ENCODE measurements around the gene ZMIZ1. TPM values are rescaled to one million over a fixed set of nuclear protein-coding genes. Genes with fewer than 3 reads are reported as not detected.

ZMIZ1 gene
- polyA plus RNA-seq, 2 donors: 29.2 to 29.7 TPM

DNA sequence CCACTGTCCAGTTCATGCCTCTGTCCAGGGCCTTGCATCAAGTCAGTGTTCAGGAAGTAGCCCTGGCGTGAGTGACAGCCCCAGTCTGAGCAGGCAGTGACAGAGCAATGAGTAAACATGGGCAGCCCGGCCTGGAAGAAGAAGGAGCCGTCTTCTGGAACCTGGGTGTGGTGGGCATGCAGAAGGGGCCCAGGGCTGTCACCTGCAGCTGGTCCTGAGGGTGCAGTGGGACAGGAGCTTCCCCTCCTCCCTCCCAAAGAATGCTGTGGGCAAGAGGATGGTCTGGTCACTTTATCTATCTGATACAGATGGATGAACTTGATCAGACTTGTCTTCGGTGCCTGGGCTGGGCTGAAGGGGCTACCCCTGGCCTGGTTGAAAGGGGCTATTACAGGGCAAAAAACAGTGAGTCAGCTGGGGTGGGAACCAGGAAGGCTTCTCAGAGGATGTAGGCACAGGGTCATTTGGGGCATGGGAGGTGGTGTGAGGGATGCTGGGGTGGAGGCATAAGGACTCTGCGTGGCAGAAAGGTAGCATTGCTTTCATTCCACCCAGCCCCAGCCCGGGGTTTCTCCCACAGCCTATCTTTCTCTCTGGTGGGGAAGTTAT lies 235.8 kb downstream of the ZMIZ1 start:
- Histone ChIP-seq H3K9me3 (ENCODE audit: control insufficient read depth in 2 of 2, insufficient read depth in 1 of 2, low read depth in 1 of 2, low read length in 1 of 2) (no peaks in the 10 kb centered on the region), H3K27me3 (ENCODE audit: control insufficient read depth in 1 of 2, insufficient read depth in 2 of 2, low read length in 2 of 2) (no peaks in the 10 kb centered on the region), H3K36me3 (ENCODE audit: control insufficient read depth in 2 of 2, insufficient read depth in 2 of 2, low read length in 1 of 2) (peaks cover 41 to 90% of the 10 kb centered on the region in 2 donors), H3K4me3 (ENCODE audit: low read depth in 1 of 2, low read length in 2 of 2) (no peak overlapping the region), H3K27ac (ENCODE audit: low read depth in 2 of 2, low read length in 1 of 2) (no peak overlapping the region), H3K4me1 (ENCODE audit: control insufficient read depth in 2 of 2, insufficient read depth in 2 of 2, low read length in 1 of 2) (peaks cover 0 to 4% of the 10 kb centered on the region in 2 donors)
- 74 to 90% methylated on average over 6 of the region's 6 CpGs for WGBS, 2 donors

DNA sequence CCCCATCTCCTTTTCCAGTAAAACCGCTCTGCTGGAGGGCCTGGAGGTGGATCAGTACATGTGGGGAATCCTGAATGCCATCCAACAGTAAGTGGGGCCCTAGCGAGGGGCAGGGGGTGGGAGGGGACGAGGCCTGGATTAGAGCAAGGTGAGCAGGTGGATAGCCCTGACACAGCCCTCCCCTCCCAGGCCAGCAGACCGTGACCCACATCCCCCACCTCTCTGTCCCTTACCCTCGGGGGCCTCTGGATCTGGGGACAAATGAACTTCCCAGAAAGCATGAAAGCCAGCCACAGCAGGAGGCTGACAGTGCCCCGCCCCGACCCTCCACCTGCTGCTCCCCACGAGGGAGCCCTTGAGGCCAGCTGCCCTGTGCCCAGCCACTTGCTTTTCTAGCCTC lies 236.7 kb downstream of the ZMIZ1 start:
- Histone ChIP-seq H3K9me3 (ENCODE audit: control insufficient read depth in 2 of 2, insufficient read depth in 1 of 2, low read depth in 1 of 2, low read length in 1 of 2) (no peaks in the 10 kb centered on the region), H3K27me3 (ENCODE audit: control insufficient read depth in 1 of 2, insufficient read depth in 2 of 2, low read length in 2 of 2) (no peaks in the 10 kb centered on the region), H3K4me3 (ENCODE audit: low read depth in 1 of 2, low read length in 2 of 2) (no peak overlapping the region), H3K4me1 (ENCODE audit: control insufficient read depth in 2 of 2, insufficient read depth in 2 of 2, low read length in 1 of 2) (peaks cover 3 to 4% of the 10 kb centered on the region in 2 donors), H3K27ac (ENCODE audit: low read depth in 2 of 2, low read length in 1 of 2) (peak overlapping the region in 1 of 2 donors; percentile 38), H3K36me3 (ENCODE audit: control insufficient read depth in 2 of 2, insufficient read depth in 2 of 2, low read length in 1 of 2) (peaks cover 33 to 90% of the 10 kb centered on the region in 2 donors)
- WGBS, 2 donors: 82 to 83% methylated on average over 7 to 8 of the region's 8 CpGs

DNA sequence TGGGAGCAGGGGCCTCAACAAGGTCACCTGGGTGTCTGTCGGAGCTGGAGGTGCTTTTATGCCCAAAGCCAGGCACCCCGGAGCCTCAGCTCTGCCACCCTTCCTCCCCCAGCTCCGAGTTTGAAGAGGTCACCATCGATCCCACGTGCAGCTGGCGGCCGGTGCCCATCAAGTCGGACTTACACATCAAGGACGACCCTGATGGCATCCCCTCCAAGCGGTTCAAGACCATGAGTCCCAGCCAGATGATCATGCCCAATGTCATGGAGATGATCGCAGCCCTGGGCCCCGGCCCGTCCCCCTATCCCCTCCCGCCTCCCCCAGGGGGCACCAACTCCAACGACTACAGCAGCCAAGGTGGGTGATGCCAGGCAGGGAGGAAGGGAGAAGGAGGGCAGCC lies 237.2 kb downstream of the ZMIZ1 start:
- Histone ChIP-seq H3K9me3 (ENCODE audit: control insufficient read depth in 2 of 2, insufficient read depth in 1 of 2, low read depth in 1 of 2, low read length in 1 of 2) (no peaks in the 10 kb centered on the region), H3K36me3 (ENCODE audit: control insufficient read depth in 2 of 2, insufficient read depth in 2 of 2, low read length in 1 of 2) (peaks cover 33 to 90% of the 10 kb centered on the region in 2 donors), H3K27ac (ENCODE audit: low read depth in 2 of 2, low read length in 1 of 2) (peak overlapping the region in 1 of 2 donors; percentile 38), H3K4me1 (ENCODE audit: control insufficient read depth in 2 of 2, insufficient read depth in 2 of 2, low read length in 1 of 2) (peaks cover 2 to 3% of the 10 kb centered on the region in 2 donors), H3K4me3 (ENCODE audit: low read depth in 1 of 2, low read length in 2 of 2) (no peak overlapping the region), H3K27me3 (ENCODE audit: control insufficient read depth in 1 of 2, insufficient read depth in 2 of 2, low read length in 2 of 2) (no peaks in the 10 kb centered on the region)
- WGBS, 2 donors: 93 to 94% methylated on average over 14 to 15 of the region's 15 CpGs

DNA sequence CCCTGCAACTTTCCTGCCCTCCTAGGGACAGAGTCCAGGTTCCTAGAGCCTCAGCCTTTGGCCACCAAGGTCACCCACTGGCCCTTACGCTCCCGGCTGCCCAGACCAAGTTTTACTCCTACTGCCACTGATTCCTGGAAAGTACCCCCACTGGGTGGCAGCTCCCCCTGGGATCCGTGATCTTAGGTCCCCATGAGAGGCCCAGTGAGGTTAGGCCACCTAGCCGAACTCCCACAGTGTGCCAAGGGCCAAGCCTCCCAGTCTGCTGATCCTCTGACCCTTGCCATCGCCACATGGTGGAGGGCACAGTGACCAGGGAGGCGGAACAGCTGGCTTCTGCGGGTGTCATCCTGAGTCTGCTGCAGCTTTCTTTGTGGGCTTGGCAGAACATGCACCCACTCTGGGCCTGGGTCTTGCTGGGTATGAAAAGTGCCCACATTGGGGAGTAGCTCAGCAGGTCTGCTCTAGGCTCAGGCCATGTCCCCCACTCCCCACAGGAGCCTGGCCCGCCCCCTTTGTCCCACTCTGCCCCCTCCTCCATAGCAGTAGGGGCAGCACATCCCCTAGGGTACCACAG lies 238.0 kb downstream of the ZMIZ1 start:
- Histone ChIP-seq H3K27me3 (ENCODE audit: control insufficient read depth in 1 of 2, insufficient read depth in 2 of 2, low read length in 2 of 2) (no peaks in the 10 kb centered on the region), H3K9me3 (ENCODE audit: control insufficient read depth in 2 of 2, insufficient read depth in 1 of 2, low read depth in 1 of 2, low read length in 1 of 2) (no peaks in the 10 kb centered on the region), H3K36me3 (ENCODE audit: control insufficient read depth in 2 of 2, insufficient read depth in 2 of 2, low read length in 1 of 2) (peaks cover 33 to 89% of the 10 kb centered on the region in 2 donors), H3K4me1 (ENCODE audit: control insufficient read depth in 2 of 2, insufficient read depth in 2 of 2, low read length in 1 of 2) (peaks cover 2 to 3% of the 10 kb centered on the region in 2 donors), H3K4me3 (ENCODE audit: low read depth in 1 of 2, low read length in 2 of 2) (no peak overlapping the region), H3K27ac (ENCODE audit: low read depth in 2 of 2, low read length in 1 of 2) (no peak overlapping the region)
- WGBS, 2 donors: 93 to 94% methylated on average over 8 of the region's 8 CpGs

DNA sequence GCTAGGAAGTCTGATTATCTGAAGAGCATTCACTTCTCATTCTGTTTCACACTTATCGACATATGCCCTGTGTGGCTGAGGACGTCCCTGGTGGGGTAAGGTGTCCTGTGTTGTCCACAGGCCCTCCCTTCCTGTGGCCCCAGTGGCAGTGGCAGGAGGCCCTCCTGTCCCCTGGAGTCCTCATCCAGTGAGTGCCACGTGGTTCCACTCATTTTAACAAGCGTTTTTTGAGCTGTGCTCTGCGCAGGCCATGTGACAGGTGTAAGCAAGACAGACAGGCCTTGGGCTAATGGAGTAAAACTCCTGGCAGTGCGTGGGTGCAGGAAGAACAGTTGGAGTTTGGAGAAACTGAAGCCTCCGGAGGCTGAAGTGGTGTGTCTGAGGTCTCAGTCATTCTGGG lies 239.2 kb downstream of the ZMIZ1 start:
- no peaks in the 10 kb centered on the region for H3K9me3 ChIP-seq (ENCODE audit: control insufficient read depth in 2 of 2, insufficient read depth in 1 of 2, low read depth in 1 of 2, low read length in 1 of 2)
- no peak overlapping the region for H3K27ac ChIP-seq (ENCODE audit: low read depth in 2 of 2, low read length in 1 of 2)
- H3K4me1 ChIP-seq (ENCODE audit: control insufficient read depth in 2 of 2, insufficient read depth in 2 of 2, low read length in 1 of 2): peaks cover 2 to 3% of the 10 kb centered on the region in 2 donors
- peaks cover 33 to 94% of the 10 kb centered on the region in 2 donors for H3K36me3 ChIP-seq (ENCODE audit: control insufficient read depth in 2 of 2, insufficient read depth in 2 of 2, low read length in 1 of 2)
- H3K27me3 ChIP-seq (ENCODE audit: control insufficient read depth in 1 of 2, insufficient read depth in 2 of 2, low read length in 2 of 2): no peaks in the 10 kb centered on the region
- no peak overlapping the region for H3K4me3 ChIP-seq (ENCODE audit: low read depth in 1 of 2, low read length in 2 of 2)
- 77 to 80% methylated on average over 7 of the region's 7 CpGs for WGBS, 2 donors

DNA sequence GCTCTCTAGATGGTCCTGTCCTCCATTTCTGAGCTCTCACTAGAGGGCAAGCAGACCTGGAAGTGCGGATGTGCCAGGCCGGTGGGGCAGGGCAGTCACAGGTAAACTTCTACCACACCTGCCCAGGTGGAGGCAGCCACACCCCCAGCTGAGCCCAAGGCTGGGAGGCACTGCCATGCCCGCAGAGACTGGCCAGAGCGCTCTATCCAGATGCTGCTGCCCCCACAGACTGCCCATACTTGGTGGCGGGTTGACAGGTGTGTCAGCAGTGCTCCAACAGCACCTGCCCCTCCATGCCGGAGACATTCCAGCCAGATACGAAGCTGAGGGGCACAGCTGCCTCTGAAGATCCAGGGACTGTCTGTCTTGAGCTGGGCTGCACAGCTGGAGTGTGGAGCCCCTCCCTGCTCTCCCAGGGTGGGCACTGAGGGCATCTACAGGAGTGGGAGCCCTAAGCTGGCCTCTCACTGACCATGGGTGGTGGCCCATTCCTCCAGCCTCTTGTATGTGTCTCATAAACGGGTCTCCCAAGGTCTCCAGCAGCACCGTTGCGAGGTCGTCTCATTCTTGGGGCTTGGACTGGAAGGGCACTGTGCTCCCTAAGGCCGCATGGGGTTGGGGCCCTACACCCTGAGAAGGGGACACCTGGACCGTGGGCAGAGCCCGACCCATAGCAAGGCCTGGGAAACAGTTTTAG lies 240.4 kb downstream of the ZMIZ1 start:
- peaks cover under 1 to 3% of the 10 kb centered on the region in 2 donors for H3K4me1 ChIP-seq (ENCODE audit: control insufficient read depth in 2 of 2, insufficient read depth in 2 of 2, low read length in 1 of 2)
- H3K36me3 ChIP-seq (ENCODE audit: control insufficient read depth in 2 of 2, insufficient read depth in 2 of 2, low read length in 1 of 2): peaks cover 32 to 95% of the 10 kb centered on the region in 2 donors
- H3K9me3 ChIP-seq (ENCODE audit: control insufficient read depth in 2 of 2, insufficient read depth in 1 of 2, low read depth in 1 of 2, low read length in 1 of 2): no peaks in the 10 kb centered on the region
- WGBS, 2 donors: 81 to 86% methylated on average over 14 of the region's 14 CpGs
- H3K27ac ChIP-seq (ENCODE audit: low read depth in 2 of 2, low read length in 1 of 2): peak overlapping the region in 1 of 2 donors; percentile 18
- H3K4me3 ChIP-seq (ENCODE audit: low read depth in 1 of 2, low read length in 2 of 2): no peak overlapping the region
- no peaks in the 10 kb centered on the region for H3K27me3 ChIP-seq (ENCODE audit: control insufficient read depth in 1 of 2, insufficient read depth in 2 of 2, low read length in 2 of 2)

DNA sequence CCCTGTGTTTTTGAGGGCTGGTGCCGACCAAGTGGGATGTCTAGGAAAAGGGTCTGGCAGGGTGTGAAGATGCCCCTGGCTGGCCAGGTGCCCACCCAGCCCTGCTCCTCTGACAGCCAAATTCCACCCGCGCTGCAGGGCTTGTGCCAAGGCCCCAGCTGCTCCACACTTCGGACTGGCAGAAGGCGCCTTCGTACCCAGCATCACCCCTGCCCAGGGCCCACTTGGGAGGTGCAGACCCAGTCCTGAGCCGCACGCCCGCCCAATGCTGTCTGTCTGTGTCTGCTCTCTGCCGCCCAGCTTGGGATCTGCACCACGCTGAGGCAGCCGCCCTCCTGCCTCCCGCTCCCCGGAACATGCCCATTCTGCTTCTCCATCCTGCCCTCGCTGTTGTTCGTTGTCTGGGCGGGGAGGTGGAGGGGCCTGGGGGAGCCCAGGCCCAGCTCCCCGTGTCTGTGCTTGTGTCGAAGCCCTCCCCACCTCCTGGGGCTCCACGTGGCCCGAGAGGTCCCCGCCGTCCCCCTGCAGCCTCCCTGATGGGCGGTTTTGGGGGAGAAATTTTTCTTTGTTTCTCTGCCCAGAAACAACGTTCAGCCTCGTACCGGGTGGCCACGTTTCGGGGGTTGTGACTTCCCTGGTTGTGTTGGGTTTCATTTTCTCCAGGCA lies 241.6 kb downstream of the ZMIZ1 start:
- 85 to 87% methylated on average over 29 of the region's 29 CpGs for WGBS, 2 donors
- Histone ChIP-seq H3K27ac (ENCODE audit: low read depth in 2 of 2, low read length in 1 of 2) (no peak overlapping the region), H3K9me3 (ENCODE audit: control insufficient read depth in 2 of 2, insufficient read depth in 1 of 2, low read depth in 1 of 2, low read length in 1 of 2) (no peaks in the 10 kb centered on the region), H3K36me3 (ENCODE audit: control insufficient read depth in 2 of 2, insufficient read depth in 2 of 2, low read length in 1 of 2) (peaks cover 28 to 91% of the 10 kb centered on the region in 2 donors), H3K27me3 (ENCODE audit: control insufficient read depth in 1 of 2, insufficient read depth in 2 of 2, low read length in 2 of 2) (no peaks in the 10 kb centered on the region), H3K4me3 (ENCODE audit: low read depth in 1 of 2, low read length in 2 of 2) (no peak overlapping the region), H3K4me1 (ENCODE audit: control insufficient read depth in 2 of 2, insufficient read depth in 2 of 2, low read length in 1 of 2) (peaks cover 0 to 3% of the 10 kb centered on the region in 2 donors)

DNA sequence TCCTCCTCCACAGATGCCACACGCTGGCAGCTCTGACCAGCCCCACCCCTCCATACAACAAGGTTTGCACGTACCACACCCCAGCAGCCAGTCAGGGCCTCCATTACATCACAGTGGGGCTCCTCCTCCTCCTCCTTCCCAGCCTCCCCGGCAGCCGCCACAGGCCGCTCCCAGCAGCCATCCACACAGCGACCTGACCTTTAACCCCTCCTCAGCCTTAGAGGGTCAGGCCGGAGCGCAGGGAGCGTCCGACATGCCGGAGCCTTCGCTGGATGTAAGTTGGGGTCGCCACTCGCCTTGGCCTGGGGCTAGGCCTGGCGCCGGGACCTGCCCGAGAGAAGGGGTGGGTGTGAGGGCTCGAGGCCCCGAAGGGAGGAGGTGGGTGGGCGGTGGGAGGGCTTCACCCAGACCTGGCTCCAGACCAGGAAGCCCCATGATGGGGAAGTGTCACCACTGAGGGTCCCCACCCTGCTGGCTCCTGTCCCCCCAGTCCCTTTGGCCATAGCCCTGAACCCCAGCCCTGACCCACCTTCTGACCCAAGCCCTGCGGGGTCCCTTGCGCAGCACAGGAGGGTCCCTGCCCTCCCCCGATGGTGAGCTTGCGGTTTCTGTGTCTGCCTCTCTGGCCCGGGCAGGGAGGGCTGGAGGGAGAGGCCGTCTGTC lies 242.3 kb downstream of the ZMIZ1 start:
- H3K9me3 ChIP-seq (ENCODE audit: control insufficient read depth in 2 of 2, insufficient read depth in 1 of 2, low read depth in 1 of 2, low read length in 1 of 2): no peaks in the 10 kb centered on the region
- H3K4me1 ChIP-seq (ENCODE audit: control insufficient read depth in 2 of 2, insufficient read depth in 2 of 2, low read length in 1 of 2): peaks cover 0 to 3% of the 10 kb centered on the region in 2 donors
- H3K36me3 ChIP-seq (ENCODE audit: control insufficient read depth in 2 of 2, insufficient read depth in 2 of 2, low read length in 1 of 2): peaks cover 21 to 84% of the 10 kb centered on the region in 2 donors
- peak overlapping the region in 1 of 2 donors; percentile 24 for H3K27ac ChIP-seq (ENCODE audit: low read depth in 2 of 2, low read length in 1 of 2)
- WGBS, 2 donors: 80 to 82% methylated on average over 26 of the region's 26 CpGs
- no peak overlapping the region for H3K4me3 ChIP-seq (ENCODE audit: low read depth in 1 of 2, low read length in 2 of 2)
- H3K27me3 ChIP-seq (ENCODE audit: control insufficient read depth in 1 of 2, insufficient read depth in 2 of 2, low read length in 2 of 2): no peaks in the 10 kb centered on the region

Data from esophagus (tissue), 2 donors.